ENCODE measurements around the gene OVOL2. TPM values are rescaled to one million over a fixed set of nuclear protein-coding genes. Genes with fewer than 3 reads are reported as not detected.
A peak's percentile ranks its signal among the peaks of the same experiment; 100 is the strongest.

OVOL2 gene
- total and polyA plus RNA-seq, 7 donors = not detected

GRCh38 chr20:18066421-18067333, 9.0 kb upstream of the OVOL2 start:
- H3K27ac ChIP-seq = no peak overlapping the region
- H3K27me3 ChIP-seq (ENCODE audit: insufficient read depth in 3 of 3, low read length in 2 of 3) = peaks cover 0 to 6% (median 4%) of the 10 kb centered on the region in 3 donors
- TF ChIP-seq, protein P1, sequence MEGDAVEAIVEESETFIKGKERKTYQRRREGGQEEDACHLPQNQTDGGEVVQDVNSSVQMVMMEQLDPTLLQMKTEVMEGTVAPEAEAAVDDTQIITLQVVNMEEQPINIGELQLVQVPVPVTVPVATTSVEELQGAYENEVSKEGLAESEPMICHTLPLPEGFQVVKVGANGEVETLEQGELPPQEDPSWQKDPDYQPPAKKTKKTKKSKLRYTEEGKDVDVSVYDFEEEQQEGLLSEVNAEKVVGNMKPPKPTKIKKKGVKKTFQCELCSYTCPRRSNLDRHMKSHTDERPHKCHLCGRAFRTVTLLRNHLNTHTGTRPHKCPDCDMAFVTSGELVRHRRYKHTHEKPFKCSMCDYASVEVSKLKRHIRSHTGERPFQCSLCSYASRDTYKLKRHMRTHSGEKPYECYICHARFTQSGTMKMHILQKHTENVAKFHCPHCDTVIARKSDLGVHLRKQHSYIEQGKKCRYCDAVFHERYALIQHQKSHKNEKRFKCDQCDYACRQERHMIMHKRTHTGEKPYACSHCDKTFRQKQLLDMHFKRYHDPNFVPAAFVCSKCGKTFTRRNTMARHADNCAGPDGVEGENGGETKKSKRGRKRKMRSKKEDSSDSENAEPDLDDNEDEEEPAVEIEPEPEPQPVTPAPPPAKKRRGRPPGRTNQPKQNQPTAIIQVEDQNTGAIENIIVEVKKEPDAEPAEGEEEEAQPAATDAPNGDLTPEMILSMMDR (IDR thresholded peaks at IDR 0.05) = peak; percentile 15
- DNase-seq (no peak), ATAC-seq (no peak)
- no peaks in the 10 kb centered on the region for H3K4me1 ChIP-seq
- intact Hi-C loops (cut with DNase I) = no loop called here
- no peaks in the 10 kb centered on the region for H3K36me3 ChIP-seq (ENCODE audit: insufficient read depth in 1 of 2, low read depth in 1 of 2)
- WGBS, 3 donors = 69 to 75% (median 71%) methylated on average over 13 of the region's 13 CpGs
- no peak overlapping the region for H3K4me3 ChIP-seq
- H3K9me3 ChIP-seq = no peaks in the 10 kb centered on the region

- H3K9me3 ChIP-seq = no peaks in the 10 kb centered on the region
- peaks cover 0 to 32% (median 12%) of the 10 kb centered on the region in 3 donors for H3K27me3 ChIP-seq (ENCODE audit: insufficient read depth in 3 of 3, low read length in 2 of 3)
These were observed 6.0 kb upstream of the OVOL2 start for GRCh38 chr20:18063676-18064075.

GRCh38 chr20:18059603-18060002, 1.9 kb upstream of the OVOL2 start:
- TF ChIP-seq, protein P1 (IDR thresholded peaks at IDR 0.05) = no peak
- H3K4me1 ChIP-seq = peaks cover 11% of the 10 kb centered on the region
- H3K4me3 ChIP-seq = no peak overlapping the region
- no peaks in the 10 kb centered on the region for H3K36me3 ChIP-seq (ENCODE audit: insufficient read depth in 1 of 2, low read depth in 1 of 2)
- intact Hi-C loops (cut with DNase I) = no loop called here
- no peaks in the 10 kb centered on the region for H3K9me3 ChIP-seq
- peaks cover 0 to 71% (median 34%) of the 10 kb centered on the region in 3 donors for H3K27me3 ChIP-seq (ENCODE audit: insufficient read depth in 3 of 3, low read length in 2 of 3)
- no peak overlapping the region for H3K27ac ChIP-seq
- ATAC-seq (no peak), DNase-seq (no peak)
- WGBS, 3 donors = 25 to 32% (median 30%) methylated on average over 2 of the region's 2 CpGs

More at GRCh38 chr20:18063676-18064075, 6.0 kb upstream of the OVOL2 start:
- Histone ChIP-seq H3K4me1 (no peaks in the 10 kb centered on the region), H3K36me3 (ENCODE audit: insufficient read depth in 1 of 2, low read depth in 1 of 2) (no peaks in the 10 kb centered on the region), H3K4me3 (no peak overlapping the region), H3K27ac (no peak overlapping the region)
- TF ChIP-seq, protein P1 (IDR thresholded peaks at IDR 0.05) = no peak
- intact Hi-C loops (cut with DNase I) = no loop called here
- ATAC-seq (no peak), DNase-seq (no peak)
- WGBS, 3 donors = 89 to 91% (median 90%) methylated on average over 6 of the region's 6 CpGs

GRCh38 chr20:18058661-18059467, 1.1 kb upstream of the OVOL2 start:
- Histone ChIP-seq H3K4me1 (peaks cover 11% of the 10 kb centered on the region), H3K27me3 (ENCODE audit: insufficient read depth in 3 of 3, low read length in 2 of 3) (peaks cover 0 to 78% (median 34%) of the 10 kb centered on the region in 3 donors), H3K27ac (no peak overlapping the region), H3K36me3 (ENCODE audit: insufficient read depth in 1 of 2, low read depth in 1 of 2) (no peaks in the 10 kb centered on the region), H3K4me3 (peak overlapping the region; percentile 30), H3K9me3 (no peaks in the 10 kb centered on the region)
- whole genome bisulfite sequencing, 3 donors = 1 to 2% (median 1%) methylated on average over 36 to 46 of the region's 46 CpGs
- intact Hi-C loops (cut with DNase I) = no loop called here
- DNase-seq (no peak), ATAC-seq (peak in 2 of 4 donors; percentile 27 to 44)
- TF ChIP-seq, protein P1 (IDR thresholded peaks at IDR 0.05) = no peak
